SK-N-SH treated with all-trans-retinoic acid at 6 μM for 48 hours (cell line): ENCODE data around the gene INAVA.

Source experiments
- BACH2 ChIP-seq: fragments of 250-450 bp; sonication (Bioruptor Pico); IDR thresholded peaks from 2 replicates; pipeline ENCODE4 v1.9.0; 2021; ENCODE audit warnings: mild to moderate bottlenecking, borderline replicate concordance
- CREB5 ChIP-seq: fragments of 250-450 bp; sonication (Bioruptor Pico); IDR thresholded peaks from 2 replicates; pipeline ENCODE4 v1.5.1; 2020; ENCODE audit warnings: low read depth, mild to moderate bottlenecking, moderate library complexity
- ISL1 ChIP-seq: fragments of 250-450 bp; sonication (Bioruptor Pico); IDR thresholded peaks from 2 replicates; pipeline ENCODE4 v2.1.2; 2022; ENCODE audit warnings: mild to moderate bottlenecking, moderate library complexity
- OSR1 ChIP-seq: fragments of 250-450 bp; sonication (Bioruptor Pico); IDR thresholded peaks from 2 replicates; pipeline ENCODE4 v1.8.0; 2022; ENCODE audit warnings: moderate library complexity, mild to moderate bottlenecking, inconsistent platforms
- PATZ1 ChIP-seq: fragments of 250-450 bp; sonication (Bioruptor Pico); IDR thresholded peaks from 2 replicates; pipeline ENCODE4 v1.8.0; 2020; ENCODE audit warnings: mild to moderate bottlenecking, moderate library complexity, borderline replicate concordance
- RARB ChIP-seq: fragments of 250-450 bp; sonication (Bioruptor Pico); IDR thresholded peaks from 2 replicates; pipeline ENCODE4 v1.8.0; 2021; ENCODE audit warnings: mild to moderate bottlenecking, moderate library complexity
- SNAI2 ChIP-seq: fragments of 250-450 bp; sonication (Bioruptor Pico); IDR thresholded peaks from 2 replicates; pipeline ENCODE4 v1.5.0; 2020; ENCODE audit warnings: mild to moderate bottlenecking, moderate library complexity
- ZC3H10 ChIP-seq: fragments of 250-450 bp; sonication (Bioruptor Pico); IDR thresholded peaks from 2 replicates; pipeline ENCODE4 v1.5.1; 2021; ENCODE audit warnings: mild to moderate bottlenecking, moderate library complexity
- ZFP3 ChIP-seq: fragments of 250-450 bp; sonication (Bioruptor Pico); IDR thresholded peaks from 2 replicates; pipeline ENCODE4 v1.5.0; 2020; ENCODE audit warnings: mild to moderate bottlenecking, moderate library complexity
- ZNF70 ChIP-seq: fragments of 450-650 bp; formaldehyde crosslinking; IDR thresholded peaks from 2 replicates; pipeline ENCODE4 v1.5.0; 2020; ENCODE audit warnings: mild to moderate bottlenecking, moderate library complexity
- ZNF8 ChIP-seq: fragments of 450-650 bp; formaldehyde crosslinking; IDR thresholded peaks from 2 replicates; pipeline ENCODE4 v1.5.0; 2020; ENCODE audit warnings: mild to moderate bottlenecking, moderate library complexity

GRCh38 chr1:200911361-200911760 is 16.7 kb downstream of the INAVA start:
- no peak for TF ChIP-seq BACH2
- TF ChIP-seq ZNF8 (CRISPR knock-in tag), result no peak
- TF ChIP-seq ZFP3 (CRISPR knock-in tag), result no peak
- no peak for TF ChIP-seq ISL1 (CRISPR knock-in tag)
- TF ChIP-seq RARB (CRISPR knock-in tag), result no peak
- TF ChIP-seq CREB5 (CRISPR knock-in tag), result no peak
- TF ChIP-seq PATZ1 (CRISPR knock-in tag), result no peak
- no peak for TF ChIP-seq ZC3H10 (CRISPR knock-in tag)
- TF ChIP-seq ZNF70 (CRISPR knock-in tag), result no peak
- no peak for TF ChIP-seq SNAI2
- TF ChIP-seq OSR1 (CRISPR knock-in tag), result no peak
